Gastroesophageal sphincter (tissue), 4 donors: Measurements from ENCODE around the gene C20orf141. TPM values are rescaled to one million over a fixed set of nuclear protein-coding genes. Genes with fewer than 3 reads are reported as not detected.
"Not testable (repeated sequence)": the region's sequence is repeated elsewhere in the genome, so short reads cannot be mapped to it uniquely, and the experiment has no call there.

ENCODE experiments used
- ATAC-seq: fragments of 150-250 bp; one replicate; pipeline ENCODE4 v1.9.1; 2016; ENCODE audit warnings: mild to moderate bottlenecking, moderate library complexity
- H3K27ac ChIP-seq, 4 donors: fragments of 200-600 bp; sonication (generic) in 3 of 4; 1 replicate in 3 of 4; 2 replicates in 1 of 4; pipeline ENCODE4 v1.5.1; 2016 to 2019
- H3K27me3 ChIP-seq: fragments of 200-600 bp; sonication (generic); one replicate; pipeline ENCODE4 v1.5.1; 2019
- H3K36me3 ChIP-seq, 2 donors: fragments of 200-600 bp; sonication (generic); one replicate each; pipeline ENCODE4 v1.5.1; 2019; ENCODE audit warnings: control low read depth in 1 of 2
- H3K4me1 ChIP-seq, 3 donors: fragments of 200-600 bp; sonication (generic); 1 replicate in 2 of 3; 2 replicates in 1 of 3; pipeline ENCODE4 v1.5.1; 2016 to 2019; ENCODE audit warnings: control low read depth in 2 of 3
- H3K4me3 ChIP-seq, 2 donors: fragments of 200-600 bp; sonication (generic); one replicate each; pipeline ENCODE4 v1.5.1; 2019; ENCODE audit warnings: mild to moderate bottlenecking in 1 of 2, moderate library complexity in 1 of 2
- H3K9me3 ChIP-seq, 3 donors: fragments of 200-600 bp; sonication (generic); one replicate each; pipeline ENCODE4 v1.5.1; 2017 to 2019; ENCODE audit warnings: control low read depth in 2 of 3
- EP300 ChIP-seq: sonication (generic); formaldehyde crosslinking; IDR thresholded peaks from one replicate; pipeline ENCODE4 v1.6.1; 2017; ENCODE audit warnings: antibody characterized with exemption, mild to moderate bottlenecking
- POLR2A ChIP-seq, 2 donors: fragments of 450-650 bp; IDR thresholded peaks; one replicate each; pipeline ENCODE4 v1.6.1; 2017; ENCODE audit warnings: antibody characterized with exemption in 2 of 2, mild to moderate bottlenecking in 2 of 2, moderate library complexity in 1 of 2
- POLR2AphosphoS5 ChIP-seq: sonication (generic); formaldehyde crosslinking; IDR thresholded peaks from one replicate; pipeline ENCODE4 v1.6.1; 2017; ENCODE audit warnings: antibody characterized with exemption
- WGBS, 2 donors: methylation state at CpG; one replicate each; pipeline ENCODE4 v1.1.5; 2018; ENCODE audit warnings: low coverage in 1 of 2; 5-methylcytosine and 5-hydroxymethylcytosine counted together
- total RNA-seq, 4 donors: library from RNA; depleted of rRNA; stranded (reverse); fragments of >200 nt; gene quantifications; one replicate each; pipeline ENCODE4 v1.1.0, GENCODE V29; 2016
- TF ChIP-seq, protein P1 (sequence below), 4 experiments: fragments of 200-600 bp in 2 of 4; fragments of 450-650 bp in 2 of 4; sonication (generic) in 1 of 4; IDR thresholded peaks; one replicate each; pipeline ENCODE4 v1.5.1; 2017 to 2019; ENCODE audit warnings: antibody characterized with exemption in 4 of 4, mild to moderate bottlenecking in 2 of 4, moderate library complexity in 2 of 4

Gene C20orf141
- total RNA-seq, 4 donors from 2014 or later = not detected

DNA sequence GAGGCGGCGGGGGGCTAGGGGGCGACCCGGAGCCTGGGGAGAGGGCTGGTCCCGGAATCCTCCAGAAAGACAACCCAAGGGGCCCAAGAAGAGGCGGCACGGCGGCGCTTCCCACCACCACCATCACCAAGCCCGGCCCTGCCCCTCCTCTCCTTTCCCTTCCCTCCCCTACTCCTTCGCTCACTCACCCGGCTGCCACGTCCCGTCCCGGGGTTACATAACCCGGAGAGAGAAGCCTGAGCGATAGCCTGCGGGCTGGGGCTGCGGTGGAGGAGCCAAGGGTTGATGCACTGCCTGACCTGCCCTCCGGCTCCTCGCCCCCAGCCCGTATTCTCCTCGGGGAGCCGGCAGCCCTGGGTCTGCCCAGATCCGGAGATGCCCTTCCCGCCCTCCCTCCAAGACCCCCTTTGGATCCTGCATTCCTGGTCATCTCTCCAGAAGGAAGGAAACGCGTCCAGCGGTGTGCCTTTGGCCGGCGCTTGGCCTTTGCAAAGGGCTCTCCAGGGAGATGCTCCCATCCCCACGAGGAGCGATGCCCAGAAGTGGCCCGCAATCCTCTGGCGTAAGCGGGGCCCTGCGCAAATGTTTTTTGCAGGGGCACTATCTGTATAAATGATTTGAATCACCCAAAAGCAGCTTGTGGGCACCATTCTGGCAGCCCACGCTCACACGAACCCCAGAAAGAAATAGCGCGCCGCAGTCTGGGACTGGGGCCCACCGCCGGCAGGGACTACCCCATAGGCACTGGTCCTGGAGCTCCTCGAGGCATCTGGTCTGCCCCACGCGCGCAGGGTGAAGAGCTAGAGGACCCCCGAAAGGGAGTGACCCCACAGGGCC lies 9.7 kb upstream of the C20orf141 start:
- no peak overlapping the region for H3K4me3 ChIP-seq
- ATAC-seq = no peak

GRCh38 chr20:2805689-2806350 lies 9.0 kb upstream of the C20orf141 start:
- Histone ChIP-seq H3K27ac (no peak overlapping the region), H3K36me3 (no peaks in the 10 kb centered on the region), H3K27me3 (peaks cover 100% of the 10 kb centered on the region), H3K4me1 (peaks cover 0 to 20% (median 0%) of the 10 kb centered on the region in 3 donors), H3K4me3 (no peak overlapping the region), H3K9me3 (no peaks in the 10 kb centered on the region)
- no peak for ATAC-seq
- 26% methylated on average over 5 of the region's 22 CpGs; no CpG with 5 or more reads in 1 of the 2 donors for WGBS, 2 donors
- TF ChIP-seq EP300 = no peak

More for the DNA sequence above, 9.7 kb upstream of the C20orf141 start:
- peaks cover 0 to 27% (median 5%) of the 10 kb centered on the region in 3 donors for H3K4me1 ChIP-seq
- no peaks in the 10 kb centered on the region for H3K36me3 ChIP-seq
- no peak for TF ChIP-seq POLR2AphosphoS5
- TF ChIP-seq, protein P1, sequence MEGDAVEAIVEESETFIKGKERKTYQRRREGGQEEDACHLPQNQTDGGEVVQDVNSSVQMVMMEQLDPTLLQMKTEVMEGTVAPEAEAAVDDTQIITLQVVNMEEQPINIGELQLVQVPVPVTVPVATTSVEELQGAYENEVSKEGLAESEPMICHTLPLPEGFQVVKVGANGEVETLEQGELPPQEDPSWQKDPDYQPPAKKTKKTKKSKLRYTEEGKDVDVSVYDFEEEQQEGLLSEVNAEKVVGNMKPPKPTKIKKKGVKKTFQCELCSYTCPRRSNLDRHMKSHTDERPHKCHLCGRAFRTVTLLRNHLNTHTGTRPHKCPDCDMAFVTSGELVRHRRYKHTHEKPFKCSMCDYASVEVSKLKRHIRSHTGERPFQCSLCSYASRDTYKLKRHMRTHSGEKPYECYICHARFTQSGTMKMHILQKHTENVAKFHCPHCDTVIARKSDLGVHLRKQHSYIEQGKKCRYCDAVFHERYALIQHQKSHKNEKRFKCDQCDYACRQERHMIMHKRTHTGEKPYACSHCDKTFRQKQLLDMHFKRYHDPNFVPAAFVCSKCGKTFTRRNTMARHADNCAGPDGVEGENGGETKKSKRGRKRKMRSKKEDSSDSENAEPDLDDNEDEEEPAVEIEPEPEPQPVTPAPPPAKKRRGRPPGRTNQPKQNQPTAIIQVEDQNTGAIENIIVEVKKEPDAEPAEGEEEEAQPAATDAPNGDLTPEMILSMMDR (IDR thresholded peaks at IDR 0.05) = no peak
- peaks cover 100% of the 10 kb centered on the region for H3K27me3 ChIP-seq
- H3K9me3 ChIP-seq = no peaks in the 10 kb centered on the region
- 3 to 12% methylated on average over 3 to 12 of the region's 49 CpGs for WGBS, 2 donors
- H3K27ac ChIP-seq = no peak overlapping the region

GRCh38 chr20:2806351-2806701 lies 8.5 kb upstream of the C20orf141 start:
- Histone ChIP-seq H3K4me3 (no peak overlapping the region), H3K9me3 (peaks cover 0 to 2% (median 0%) of the 10 kb centered on the region in 3 donors), H3K4me1 (peaks cover 0 to 15% (median 0%) of the 10 kb centered on the region in 3 donors), H3K36me3 (no peaks in the 10 kb centered on the region), H3K27me3 (peaks cover 100% of the 10 kb centered on the region), H3K27ac (no peak overlapping the region)
- 46% methylated on average over 4 of the region's 4 CpGs for WGBS, 2 donors
- ATAC-seq = no peak
- TF ChIP-seq EP300 (no peak), POLR2AphosphoS5 (no peak), POLR2A (IDR thresholded peaks at IDR 0.05) (no peak)
- TF ChIP-seq, protein P1 (IDR thresholded peaks at IDR 0.05) = no peak

- no peak overlapping the region for H3K4me3 ChIP-seq
- H3K36me3 ChIP-seq = no peaks in the 10 kb centered on the region
- H3K27ac ChIP-seq = no peak overlapping the region
- H3K9me3 ChIP-seq = peaks cover 0 to 9% (median 0%) of the 10 kb centered on the region in 3 donors
- H3K4me1 ChIP-seq = peaks cover 0 to 14% (median 0%) of the 10 kb centered on the region in 3 donors
- TF ChIP-seq POLR2AphosphoS5 (no peak), EP300 (no peak), POLR2A (IDR thresholded peaks at IDR 0.05) (no peak)
- TF ChIP-seq, protein P1 (IDR thresholded peaks at IDR 0.05) = no peak
- ATAC-seq = no peak
- 60 to 80% methylated on average over 1 of the region's 4 CpGs for WGBS, 2 donors
- H3K27me3 ChIP-seq = peaks cover 100% of the 10 kb centered on the region
Observed at GRCh38 chr20:2807019-2807418, 7.8 kb upstream of the C20orf141 start.

GRCh38 chr20:2807929-2808328 lies 6.9 kb upstream of the C20orf141 start:
- not testable (repeated sequence) for H3K27ac ChIP-seq, H3K36me3 ChIP-seq, ATAC-seq, H3K4me3 ChIP-seq
- peaks cover 0 to 14% (median 0%) of the 10 kb centered on the region in 3 donors for H3K4me1 ChIP-seq
- peaks cover 100% of the 10 kb centered on the region for H3K27me3 ChIP-seq
- 71 to 73% methylated on average over 2 to 5 of the region's 9 CpGs for WGBS, 2 donors
- peaks cover 0 to 17% (median 0%) of the 10 kb centered on the region in 3 donors for H3K9me3 ChIP-seq

DNA sequence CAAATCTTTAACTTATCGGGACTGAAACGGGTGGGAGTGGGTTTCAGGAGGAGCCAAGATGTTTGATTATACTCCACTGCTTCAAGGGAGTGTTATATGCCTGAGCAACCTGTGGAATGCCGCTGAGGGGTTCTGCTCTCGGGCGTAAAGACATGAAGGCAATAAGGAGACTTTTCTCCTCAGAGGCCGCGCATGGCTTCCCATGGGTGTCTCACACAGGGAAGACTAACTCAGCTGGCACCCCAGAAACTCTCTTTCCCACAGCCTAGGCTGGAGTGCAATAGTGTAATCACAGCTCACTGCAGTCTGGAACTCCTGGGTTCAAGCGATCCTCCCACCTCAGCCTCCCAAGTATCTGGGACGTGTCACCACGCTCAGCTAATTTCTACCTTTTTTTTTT lies 5.1 kb upstream of the C20orf141 start:
- Histone ChIP-seq H3K36me3 (no peaks in the 10 kb centered on the region), H3K9me3 (peaks cover 0 to 17% (median 0%) of the 10 kb centered on the region in 3 donors), H3K4me3 (no peak overlapping the region), H3K27me3 (peaks cover 94% of the 10 kb centered on the region), H3K27ac (no peak overlapping the region), H3K4me1 (peaks cover 0 to 12% (median 0%) of the 10 kb centered on the region in 3 donors)
- WGBS, 2 donors = 79 to 89% methylated on average over 5 to 8 of the region's 10 CpGs
- no peak for TF ChIP-seq POLR2A (IDR thresholded peaks at IDR 0.05)
- TF ChIP-seq POLR2AphosphoS5 = no peak
- TF ChIP-seq, protein P1 (IDR thresholded peaks at IDR 0.05) = no peak
- TF ChIP-seq EP300 = no peak
- ATAC-seq = no peak
